ENCODE data around the gene ING3.
"Not testable (repeated sequence)": the region's sequence is repeated elsewhere in the genome, so short reads cannot be mapped to it uniquely, and the experiment has no call there.

ING3 gene

DNA sequence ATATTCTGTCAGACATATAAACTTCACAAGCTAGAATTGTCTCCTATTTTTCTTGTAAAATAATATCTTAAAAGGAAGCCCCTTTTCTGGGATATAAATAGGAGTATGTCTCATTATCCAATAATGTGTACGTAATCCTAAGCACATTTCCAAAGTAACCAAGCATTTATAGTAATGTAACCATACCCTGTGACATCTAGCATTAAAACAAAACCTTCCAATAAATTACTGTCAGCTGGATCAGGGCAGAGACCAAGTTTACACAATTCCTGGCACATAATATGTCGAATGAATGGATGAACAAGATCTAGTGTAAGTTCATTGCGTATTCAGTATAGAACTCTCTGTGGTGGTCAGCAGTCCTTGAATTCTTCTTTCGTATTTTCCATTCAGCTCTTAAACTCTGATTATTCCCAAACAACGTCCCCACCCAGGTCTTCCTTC, 52.2 kb downstream of the ING3 start:
- DNase-seq (ENCODE audit: low read depth), result no peak

DNA sequence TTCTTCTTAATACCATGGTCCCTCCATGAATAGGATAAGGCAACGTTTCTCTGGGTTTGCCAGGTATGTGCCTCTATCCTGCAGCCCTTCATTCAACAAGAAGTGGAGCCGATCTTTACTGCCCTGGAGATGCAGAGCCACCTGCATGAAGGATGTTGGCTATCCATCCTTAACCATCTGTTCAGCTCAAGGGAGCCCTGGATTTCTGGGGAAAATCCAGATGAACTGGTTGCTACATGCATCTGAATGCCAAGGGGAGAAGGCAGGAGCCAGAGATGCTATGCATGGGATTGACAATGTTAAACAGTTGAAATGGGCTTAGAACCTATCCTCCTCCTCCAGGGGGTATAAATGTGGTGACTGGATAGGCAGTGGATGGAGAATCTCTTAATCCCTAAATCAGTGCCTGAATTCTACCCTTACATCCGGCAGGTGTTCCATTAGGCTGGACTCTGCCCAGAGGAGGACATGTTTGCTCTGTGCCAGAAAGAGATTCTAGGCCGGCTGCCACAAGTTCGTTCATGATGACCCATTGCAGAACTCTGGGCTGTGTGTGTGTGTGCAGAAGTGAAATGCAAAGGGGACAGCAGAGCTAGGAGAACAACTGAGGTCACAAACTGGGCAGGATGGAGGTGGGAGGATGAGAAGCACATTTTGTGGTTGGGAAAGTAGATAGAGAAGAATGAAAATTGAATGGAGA, 53.6 kb downstream of the ING3 start:
- no peak for DNase-seq (ENCODE audit: low read depth)

DNA sequence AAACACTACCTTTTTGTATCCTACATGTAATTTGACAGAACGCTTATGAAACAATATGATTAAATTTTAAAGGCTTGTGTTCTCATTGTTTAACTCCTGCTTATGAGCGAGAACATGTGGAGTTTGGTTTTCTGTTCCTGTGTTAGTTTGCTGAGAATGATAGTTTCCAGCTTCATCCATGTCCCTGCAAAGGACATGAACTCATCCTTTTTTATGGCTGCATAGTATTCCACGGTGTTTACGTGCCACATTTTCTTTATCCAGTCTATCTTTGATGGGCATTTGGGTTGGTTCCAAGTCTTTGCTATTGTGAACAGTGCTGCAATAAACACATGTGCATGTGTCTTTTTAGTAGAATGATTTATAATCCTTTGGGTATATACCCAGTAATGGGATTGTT, 54.5 kb downstream of the ING3 start:
- DNase-seq (ENCODE audit: low read depth), result not testable (repeated sequence)

- no peak for DNase-seq (ENCODE audit: low read depth)
These were observed 55.5 kb downstream of the ING3 start for GRCh38 chr7:121005996-121006584.

- DNase-seq (ENCODE audit: low read depth), result no peak
These were observed 56.2 kb downstream of the ING3 start for GRCh38 chr7:121006711-121007315.

- DNase-seq (ENCODE audit: low read depth), result no peak
These were observed 58.2 kb downstream of the ING3 start for GRCh38 chr7:121008816-121009215.

GRCh38 chr7:121011401-121011800, 60.8 kb downstream of the ING3 start:
- DNase-seq (ENCODE audit: low read depth), result no peak

DNA sequence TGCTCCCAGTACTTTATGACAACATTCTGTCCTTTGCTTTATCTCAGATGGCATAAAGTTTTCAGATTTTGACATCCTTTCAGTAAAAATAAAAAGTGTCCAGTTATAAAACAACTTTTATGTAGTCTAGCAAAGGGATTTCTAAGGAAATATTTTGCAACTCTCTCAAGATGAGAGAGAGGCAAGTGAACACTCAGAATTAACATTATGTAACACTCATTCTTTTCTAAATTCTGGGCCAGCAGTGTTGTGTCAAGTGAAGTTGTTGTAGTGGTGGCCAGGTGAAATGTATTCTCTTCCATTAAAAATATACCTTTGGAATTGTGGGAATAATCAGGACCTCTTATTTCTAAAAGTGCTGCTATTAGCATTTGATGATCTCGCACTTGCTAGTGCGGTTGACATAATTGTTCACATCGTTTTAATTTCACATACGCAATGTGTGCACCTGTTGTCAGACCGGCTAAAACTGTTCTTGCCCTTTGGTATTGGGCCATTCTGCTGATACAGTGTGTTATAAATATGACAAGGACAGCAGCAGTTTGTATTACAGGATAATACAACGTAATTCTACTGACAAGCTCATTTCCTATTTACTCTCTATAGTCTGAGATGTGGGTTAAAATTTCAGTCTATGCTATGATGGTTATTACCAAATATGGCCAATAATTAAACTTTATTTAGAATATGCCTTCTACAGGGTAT, 61.7 kb downstream of the ING3 start:
- no peak for DNase-seq (ENCODE audit: low read depth)

GRCh38 chr7:121012919-121013318, 62.3 kb downstream of the ING3 start:
- no peak for DNase-seq (ENCODE audit: low read depth)

DNA sequence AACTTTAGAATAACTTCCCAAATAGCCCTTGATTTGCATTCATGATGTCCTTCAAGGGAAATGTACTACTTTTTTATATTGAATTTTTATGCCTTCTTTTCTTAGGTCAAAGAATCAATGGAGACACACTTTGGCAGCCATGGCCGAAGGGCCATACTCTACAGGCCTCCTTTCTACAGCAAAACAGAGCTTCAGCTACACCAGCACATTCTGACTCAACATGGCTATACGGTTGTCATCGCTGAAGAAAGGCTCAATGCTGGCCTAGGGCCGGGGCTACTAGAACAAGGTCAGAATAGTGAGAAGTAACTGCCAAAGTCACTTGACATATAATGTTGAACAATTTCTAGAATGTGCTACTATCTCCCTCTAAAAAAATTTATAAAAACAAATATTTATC, 65.0 kb downstream of the ING3 start:
- DNase-seq (ENCODE audit: low read depth), result no peak

DNA sequence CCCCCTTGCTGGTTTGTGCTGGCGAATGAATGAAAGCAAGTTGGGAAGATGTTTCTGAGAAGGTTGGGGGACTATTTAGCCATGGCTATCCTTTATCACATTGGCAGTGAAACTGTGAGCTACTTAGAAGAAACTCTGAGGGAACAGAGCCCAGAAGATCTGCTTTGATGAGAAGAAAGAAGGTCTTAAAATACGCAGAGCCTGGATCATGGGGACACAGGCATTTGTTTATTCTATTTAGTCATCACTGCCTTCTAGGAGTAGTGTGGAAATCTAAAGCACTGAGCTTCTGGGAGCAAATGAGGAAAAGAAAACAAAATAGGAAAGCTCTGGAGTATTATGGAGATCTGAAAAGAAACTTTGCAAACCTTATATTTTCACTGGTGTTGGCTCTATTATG, 66.4 kb downstream of the ING3 start:
- DNase-seq (ENCODE audit: low read depth), result no peak

DNA sequence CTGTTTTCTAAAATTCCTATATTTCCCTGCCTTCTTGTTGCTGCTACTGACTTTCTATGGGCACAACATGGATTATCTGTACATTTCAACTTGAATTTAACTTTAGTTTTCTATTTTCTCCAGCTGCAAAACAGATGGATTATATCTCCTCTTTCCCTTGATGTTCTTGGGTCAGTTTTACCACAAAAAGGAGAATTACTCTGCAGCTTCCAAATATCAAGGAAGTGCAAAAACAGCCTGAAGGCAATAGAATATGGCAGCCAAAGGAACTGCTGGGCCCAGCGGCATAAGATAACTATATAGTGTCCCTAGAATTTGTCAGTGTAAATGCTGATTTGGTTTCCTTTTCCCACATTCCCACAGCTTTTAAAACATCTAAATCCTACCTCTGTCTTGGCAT, 67.0 kb downstream of the ING3 start:
- DNase-seq (ENCODE audit: low read depth), result no peak

DNA sequence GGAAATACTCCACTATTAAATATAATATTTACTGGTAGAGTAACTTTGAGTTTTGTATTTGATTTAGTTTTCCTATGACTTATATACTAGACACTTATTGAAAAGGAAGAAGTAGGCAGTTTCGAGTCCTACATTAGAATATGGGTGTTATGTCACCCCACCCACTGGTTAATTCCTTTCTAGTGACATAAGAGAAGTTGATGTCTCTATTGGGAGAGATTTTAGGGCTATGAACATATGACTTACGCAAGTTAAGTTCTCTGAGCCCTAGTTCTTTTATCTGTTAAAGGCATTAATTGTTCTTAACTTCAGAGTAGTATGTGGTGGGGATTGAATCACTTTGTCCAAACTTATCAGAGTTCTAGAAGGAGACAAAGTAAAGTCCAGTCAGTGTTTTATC, 68.4 kb downstream of the ING3 start:
- no peak for DNase-seq (ENCODE audit: low read depth)

DNA sequence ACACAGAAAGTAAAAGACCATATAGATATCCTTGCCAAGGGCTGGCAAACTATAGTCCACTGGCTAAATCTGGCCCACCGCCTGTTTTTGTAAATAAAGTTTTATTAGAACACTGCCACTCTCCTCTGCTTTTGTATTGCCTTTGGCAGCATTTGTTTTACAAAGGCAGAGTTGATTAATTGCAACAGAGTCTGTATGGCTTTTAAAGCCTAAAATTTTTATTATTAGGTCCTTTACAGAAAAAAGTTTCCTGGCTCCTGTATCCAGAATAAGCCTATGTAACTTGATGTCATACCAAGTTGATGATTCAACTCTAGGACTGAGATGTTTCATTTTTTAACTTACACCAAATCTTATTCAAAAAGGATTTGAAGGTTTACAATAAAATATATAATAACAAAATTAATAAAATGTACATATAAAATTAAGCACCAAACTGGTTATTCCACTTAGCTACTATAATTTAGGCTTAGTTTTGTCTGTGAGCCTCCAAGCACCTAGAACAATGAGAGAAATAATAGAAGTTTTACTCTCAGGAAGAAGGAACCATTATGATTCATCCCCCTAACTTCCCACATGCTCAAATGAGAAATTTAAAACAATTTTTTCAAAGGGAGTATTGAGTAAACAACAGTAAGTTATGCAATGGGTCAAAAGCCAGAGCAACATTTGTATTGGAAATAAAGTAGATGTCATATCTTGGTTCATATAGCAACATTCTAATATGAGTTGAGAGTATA, 69.8 kb downstream of the ING3 start:
- no peak for DNase-seq (ENCODE audit: low read depth)

DNA sequence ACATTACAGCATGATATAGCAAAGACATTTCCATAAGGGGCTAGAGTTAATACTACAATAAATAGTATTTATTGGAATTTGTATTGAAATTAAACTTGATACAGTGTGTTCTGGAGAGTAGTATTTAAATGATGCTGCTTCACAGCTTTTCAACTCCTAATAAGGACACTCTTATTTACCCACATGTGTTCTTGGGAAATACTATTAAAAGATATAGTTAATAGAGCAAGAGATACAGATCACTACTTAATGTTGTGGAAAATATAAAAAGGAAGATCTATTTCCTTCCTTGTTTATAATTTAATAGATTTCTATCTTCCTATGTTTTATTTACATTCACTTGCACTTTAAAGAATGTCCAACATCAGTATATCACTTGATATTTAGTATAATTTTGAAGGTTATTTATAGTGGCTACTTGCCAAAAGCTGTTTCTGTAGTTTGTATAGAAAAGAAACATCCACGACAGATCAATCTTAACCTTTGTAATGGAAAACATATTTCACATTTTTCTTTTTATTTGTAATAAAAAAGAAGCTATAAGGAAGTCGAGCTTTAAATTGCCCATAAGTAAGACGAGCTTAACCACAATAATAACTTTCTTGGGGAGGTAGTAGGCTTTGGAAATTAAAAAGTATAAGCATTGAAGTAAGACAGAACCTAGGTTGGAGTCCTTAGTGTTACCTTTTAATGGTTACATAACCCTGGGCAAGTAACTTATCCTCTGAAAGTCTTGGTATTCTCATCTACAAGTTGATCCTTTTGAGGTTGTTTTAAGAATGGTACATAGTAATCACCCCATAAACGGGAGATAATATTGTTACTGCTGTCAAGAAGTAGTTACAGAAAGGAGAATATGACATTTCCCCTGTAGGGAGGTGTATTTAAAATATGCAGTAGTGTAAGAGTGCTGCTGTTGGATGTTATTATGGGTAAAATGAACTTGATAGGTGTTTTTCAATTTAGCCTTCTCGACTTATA, 70.7 kb downstream of the ING3 start:
- DNase-seq (ENCODE audit: low read depth), result no peak

DNA sequence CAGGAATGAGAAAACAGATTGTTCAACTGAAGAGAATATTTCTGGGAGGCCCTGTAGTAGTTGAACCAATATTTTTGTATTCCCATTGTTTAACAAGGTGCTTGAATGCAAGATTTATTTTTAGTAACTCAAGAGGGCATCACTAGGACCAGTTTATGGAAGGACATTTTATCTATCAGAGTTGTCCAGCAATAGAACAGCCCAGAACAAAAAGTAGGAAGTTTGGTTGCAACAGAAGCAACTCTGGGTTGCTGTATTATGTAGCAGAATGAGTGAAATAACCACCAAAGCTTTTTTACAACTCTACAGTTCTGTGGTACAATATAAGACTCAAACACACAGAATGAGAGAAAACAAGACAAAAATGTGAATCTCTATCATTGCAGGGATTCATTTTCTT, 72.6 kb downstream of the ING3 start:
- DNase-seq (ENCODE audit: low read depth), result no peak

DNA sequence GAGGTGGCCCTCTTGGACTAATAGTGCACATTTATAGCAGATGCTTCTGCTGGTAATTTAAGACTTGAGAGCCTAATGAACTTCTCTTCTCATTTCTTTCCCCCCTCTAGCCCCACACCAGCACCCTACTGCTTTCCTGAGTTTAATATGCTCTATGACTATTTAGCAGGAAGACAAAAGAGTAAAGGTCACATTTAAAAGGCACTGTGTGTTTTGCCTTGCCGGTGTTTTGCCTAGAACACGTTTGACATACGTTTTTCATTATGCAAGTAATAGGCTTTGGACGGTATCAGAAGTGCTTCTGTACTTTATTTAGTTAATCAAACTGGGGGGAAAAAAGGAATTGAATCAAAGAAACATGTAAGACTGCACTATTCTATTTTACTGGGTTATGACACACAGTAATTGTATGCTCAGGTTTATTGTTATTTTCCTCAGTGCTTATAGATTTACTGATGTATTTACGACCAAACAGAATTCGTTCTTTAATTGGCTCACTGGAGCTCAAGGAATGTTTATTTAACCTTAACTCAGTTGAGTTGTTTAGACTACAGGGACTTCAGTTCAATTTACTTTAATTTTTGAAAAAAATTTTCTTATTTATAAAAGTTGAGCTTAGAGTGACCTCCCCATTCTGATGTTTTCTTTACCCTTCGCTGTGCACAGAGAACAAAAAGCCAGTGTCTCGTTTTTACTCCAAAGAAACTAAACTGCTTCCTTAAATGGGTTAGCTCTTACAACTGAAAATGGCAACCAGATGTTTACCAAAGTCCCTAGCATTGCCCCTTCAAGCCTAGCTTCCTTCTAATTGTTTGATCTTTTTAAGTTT, 73.3 kb downstream of the ING3 start:
- DNase-seq (ENCODE audit: low read depth), result no peak

- DNase-seq (ENCODE audit: low read depth), result no peak
These were observed 74.0 kb downstream of the ING3 start for GRCh38 chr7:121024611-121025010.

- DNase-seq (ENCODE audit: low read depth), result no peak
These were observed 75.6 kb downstream of the ING3 start for GRCh38 chr7:121026159-121026558.

DNA sequence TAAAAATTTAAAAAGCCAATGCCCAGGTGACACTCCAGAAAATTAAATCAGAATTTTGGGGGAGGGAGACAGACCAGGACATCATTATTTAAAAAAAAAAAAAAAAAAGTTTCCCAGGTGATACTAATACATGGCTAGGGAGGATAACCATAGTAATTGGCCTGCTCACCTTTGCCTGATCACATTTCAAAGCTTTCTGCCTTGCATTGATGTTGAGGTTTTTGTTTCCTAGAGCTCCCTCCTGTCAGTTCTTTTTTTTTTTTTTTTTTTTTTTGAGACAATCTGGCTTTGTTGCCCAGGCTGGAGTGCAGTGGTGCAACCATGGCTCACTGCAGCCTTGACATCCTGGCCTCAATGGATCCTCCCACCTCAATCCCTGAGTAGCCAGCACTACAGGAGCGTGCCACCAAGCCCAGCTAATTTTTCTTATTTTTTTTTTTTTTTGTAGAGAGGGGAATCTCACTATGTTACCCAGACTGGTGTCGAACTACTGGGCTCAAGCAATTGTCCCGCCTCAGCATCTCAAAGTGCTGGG, 76.1 kb downstream of the ING3 start:
- DNase-seq (ENCODE audit: low read depth), result no peak
